Stimulated activated CD4-positive, alpha-beta T cell treated with anti-CD3 and anti-CD28 coated beads, TNF-alpha, amount 100 ng/mL, for 1 hour (primary cell): ENCODE results near the gene GRIN2D.

Experiments
- DNase-seq, 3 donors: peaks; one replicate each; pipeline ENCODE4 v3.0.0-alpha.2; 2020; ENCODE audit warnings: low read depth in 3 of 3, low spot score in 1 of 3

The GRIN2D gene

DNA sequence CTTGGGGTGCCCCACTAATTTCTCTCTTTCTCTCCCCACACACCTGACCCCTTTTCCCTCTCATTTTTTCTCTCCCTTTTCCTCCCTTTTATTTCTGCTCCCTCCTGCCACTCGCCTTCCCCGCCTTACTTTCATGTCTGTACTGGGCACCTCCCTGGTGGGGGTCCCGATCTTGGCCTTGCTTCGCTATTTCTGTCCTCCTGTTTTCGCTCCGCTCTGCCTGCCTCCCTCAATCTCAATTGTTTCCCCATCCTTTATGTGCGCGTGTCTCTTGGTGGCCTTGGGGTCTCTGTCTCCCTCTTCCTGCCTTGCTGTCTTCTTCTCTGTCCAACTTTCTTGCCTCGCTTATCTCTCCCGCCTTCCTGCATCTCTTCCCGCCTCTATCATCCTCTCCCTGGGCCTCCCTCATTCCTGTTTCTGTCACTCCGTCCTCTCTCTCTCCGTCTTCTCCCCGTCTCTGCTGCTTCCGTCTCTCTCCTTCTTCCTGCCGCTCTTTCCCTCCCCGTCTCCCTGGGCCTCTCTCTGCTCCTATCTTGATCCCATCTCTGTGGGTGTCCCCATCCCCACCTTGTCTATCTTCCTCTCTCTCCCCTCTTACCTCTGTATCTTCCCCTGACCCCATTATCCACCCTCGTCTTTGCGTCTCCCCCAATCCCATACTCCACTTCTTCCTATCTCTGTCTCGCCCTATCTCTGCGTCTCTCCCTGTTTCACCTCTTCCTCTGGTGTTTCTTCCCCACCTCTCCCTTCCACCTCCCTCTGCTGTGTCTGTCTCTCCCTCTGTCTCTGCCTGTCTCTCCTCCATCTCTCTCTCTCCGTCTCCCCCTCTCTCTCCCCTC, 4.0 kb downstream of the GRIN2D start:
- no peak for DNase-seq

- no peak for DNase-seq
These were observed 4.6 kb downstream of the GRIN2D start for GRCh38 chr19:48398102-48398374.

DNA sequence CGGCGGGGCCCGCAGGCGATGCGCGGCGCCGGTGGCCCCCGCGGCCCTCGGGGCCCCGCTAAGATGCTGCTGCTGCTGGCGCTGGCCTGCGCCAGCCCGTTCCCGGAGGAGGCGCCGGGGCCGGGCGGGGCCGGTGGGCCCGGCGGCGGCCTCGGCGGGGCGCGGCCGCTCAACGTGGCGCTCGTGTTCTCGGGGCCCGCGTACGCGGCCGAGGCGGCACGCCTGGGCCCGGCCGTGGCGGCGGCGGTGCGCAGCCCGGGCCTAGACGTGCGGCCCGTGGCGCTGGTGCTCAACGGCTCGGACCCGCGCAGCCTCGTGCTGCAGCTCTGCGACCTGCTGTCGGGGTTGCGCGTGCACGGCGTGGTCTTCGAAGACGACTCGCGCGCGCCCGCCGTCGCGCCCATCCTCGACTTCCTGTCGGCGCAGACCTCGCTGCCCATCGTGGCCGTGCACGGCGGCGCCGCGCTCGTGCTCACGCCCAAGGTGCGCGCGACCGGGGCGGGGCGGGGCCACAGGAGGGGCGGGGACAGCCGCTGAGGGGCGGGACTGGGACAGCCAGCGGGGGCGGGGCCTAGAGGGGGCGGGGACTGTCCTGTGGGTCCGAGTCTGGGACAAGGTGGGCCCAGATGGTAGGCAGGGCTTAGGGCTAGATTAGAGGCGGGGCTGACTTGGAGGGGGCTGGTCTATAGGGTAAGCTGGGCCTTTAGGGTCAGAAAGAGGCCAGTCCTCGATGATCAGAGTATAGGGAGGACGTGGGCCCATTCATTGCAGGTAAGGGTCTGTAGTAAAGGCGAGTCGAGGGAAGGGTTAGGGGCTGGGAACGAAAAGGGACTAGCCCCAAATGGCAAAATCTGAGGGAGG, 5.1 kb downstream of the GRIN2D start:
- peak; percentile 62 to 77 (median 68) for DNase-seq

GRCh38 chr19:48400018-48400742, 6.7 kb downstream of the GRIN2D start:
- DNase-seq = no peak

DNA sequence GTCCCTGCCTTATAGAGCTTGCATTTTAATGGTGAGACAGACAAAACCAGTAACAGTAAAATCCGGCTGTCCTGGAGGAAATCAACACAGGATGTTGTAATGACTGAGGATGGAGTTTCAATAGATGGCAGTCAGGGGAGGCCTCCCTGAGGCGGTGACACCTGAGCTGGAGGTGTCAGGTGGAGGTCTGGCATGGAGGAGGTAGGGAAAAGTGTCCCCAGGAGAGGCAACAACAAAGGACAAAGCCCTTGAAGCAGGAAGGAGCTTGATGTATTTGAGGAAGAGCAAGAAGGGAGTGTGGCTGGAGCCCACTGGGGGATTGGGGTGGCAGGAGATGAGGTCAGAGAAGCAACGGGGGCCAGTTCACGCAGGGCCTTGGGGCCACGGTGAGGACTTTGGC, 7.8 kb downstream of the GRIN2D start:
- DNase-seq = no peak

- no peak for DNase-seq
These were observed 10.1 kb downstream of the GRIN2D start for GRCh38 chr19:48403606-48404005.

DNA sequence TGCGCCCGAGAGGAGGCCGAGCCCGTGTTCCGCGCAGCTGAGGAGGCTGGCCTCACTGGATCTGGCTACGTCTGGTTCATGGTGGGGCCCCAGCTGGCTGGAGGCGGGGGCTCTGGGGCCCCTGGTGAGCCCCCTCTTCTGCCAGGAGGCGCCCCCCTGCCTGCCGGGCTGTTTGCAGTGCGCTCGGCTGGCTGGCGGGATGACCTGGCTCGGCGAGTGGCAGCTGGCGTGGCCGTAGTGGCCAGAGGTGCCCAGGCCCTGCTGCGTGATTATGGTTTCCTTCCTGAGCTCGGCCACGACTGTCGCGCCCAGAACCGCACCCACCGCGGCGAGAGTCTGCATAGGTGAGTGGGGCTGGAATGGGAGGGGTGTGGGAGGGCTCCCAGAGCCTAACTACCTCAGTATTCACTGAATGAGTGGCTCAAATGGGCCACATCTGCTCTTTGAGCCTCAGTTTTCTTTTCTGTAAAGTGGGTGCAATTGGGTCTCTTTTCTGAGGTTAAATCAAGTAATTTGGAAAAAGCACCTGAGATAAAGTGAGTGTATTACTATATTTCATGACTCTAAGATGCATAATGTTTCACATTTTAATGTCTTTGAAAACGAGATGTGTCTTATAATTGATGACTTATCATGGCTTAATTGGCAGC, 11.7 kb downstream of the GRIN2D start:
- DNase-seq = no peak

DNA sequence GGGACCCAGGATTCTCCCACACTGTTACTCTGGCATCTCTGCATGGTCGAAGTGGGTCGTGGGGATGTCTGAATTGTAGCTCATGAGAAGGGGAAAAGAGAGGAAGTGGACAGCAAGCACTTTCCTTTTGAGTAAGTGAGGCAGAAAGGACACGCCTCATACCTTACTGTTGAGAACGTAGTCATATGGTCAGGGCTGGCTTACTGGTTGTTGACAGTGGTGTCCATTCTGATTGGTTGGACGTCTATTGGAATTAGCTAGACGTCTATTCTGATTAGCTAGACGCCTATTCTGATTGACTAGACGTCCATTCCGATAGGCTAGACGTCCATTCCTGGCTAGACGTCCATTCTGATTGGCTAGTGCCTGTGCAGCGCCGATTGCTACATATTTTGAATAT, 12.4 kb downstream of the GRIN2D start:
- no peak for DNase-seq

DNA sequence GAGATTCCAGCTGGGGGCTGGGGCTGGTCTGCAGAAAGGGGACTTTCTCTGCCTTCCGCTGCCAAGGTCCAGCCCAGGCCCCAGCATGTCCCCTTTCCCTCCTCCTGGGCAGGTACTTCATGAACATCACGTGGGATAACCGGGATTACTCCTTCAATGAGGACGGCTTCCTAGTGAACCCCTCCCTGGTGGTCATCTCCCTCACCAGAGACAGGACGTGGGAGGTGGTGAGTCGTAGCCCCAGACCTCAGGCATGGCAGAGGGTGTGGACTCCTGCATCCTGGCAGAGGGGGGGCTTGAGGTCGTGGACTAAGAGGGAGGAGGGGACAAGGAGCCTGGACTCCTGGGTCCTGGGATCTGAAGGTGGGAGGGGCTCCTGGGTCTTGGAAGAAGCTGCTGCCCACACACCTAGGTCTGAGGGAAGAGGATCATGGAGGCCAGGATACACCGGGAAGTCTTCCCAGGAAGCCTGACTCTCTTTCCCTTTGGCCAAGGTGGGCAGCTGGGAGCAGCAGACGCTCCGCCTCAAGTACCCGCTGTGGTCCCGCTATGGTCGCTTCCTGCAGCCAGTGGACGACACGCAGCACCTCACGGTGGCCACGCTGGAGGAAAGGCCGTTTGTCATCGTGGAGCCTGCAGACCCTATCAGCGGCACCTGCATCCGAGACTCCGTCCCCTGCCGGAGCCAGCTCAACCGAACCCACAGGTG, 20.6 kb downstream of the GRIN2D start:
- no peak for DNase-seq

GRCh38 chr19:48415395-48415794, 21.9 kb downstream of the GRIN2D start:
- DNase-seq = peak; percentile 35 to 52 (median 36)

- no peak for DNase-seq
These were observed 22.3 kb downstream of the GRIN2D start for GRCh38 chr19:48415806-48416221.

DNA sequence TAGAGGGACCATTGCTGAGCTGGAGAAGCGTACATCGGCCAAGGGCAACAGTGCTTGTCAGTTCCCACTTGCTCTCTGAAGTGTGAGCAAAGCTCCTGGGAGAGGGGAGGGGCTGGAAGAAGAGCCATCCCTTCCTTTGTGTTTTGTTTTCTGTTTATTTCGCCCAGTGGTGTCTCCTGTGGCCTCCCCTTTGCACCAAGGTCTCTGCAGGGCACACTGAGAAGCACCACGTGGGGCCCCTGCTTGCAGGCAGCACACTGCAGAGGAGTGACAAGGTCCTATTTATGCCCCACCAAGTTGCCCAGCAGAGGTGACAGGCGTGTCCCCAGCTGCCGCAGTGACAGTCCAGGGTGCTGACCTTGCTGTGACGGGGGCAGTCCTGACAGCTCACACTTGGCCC, 24.0 kb downstream of the GRIN2D start:
- no peak for DNase-seq

- no peak for DNase-seq
These were observed 25.0 kb downstream of the GRIN2D start for GRCh38 chr19:48418317-48419064.

DNA sequence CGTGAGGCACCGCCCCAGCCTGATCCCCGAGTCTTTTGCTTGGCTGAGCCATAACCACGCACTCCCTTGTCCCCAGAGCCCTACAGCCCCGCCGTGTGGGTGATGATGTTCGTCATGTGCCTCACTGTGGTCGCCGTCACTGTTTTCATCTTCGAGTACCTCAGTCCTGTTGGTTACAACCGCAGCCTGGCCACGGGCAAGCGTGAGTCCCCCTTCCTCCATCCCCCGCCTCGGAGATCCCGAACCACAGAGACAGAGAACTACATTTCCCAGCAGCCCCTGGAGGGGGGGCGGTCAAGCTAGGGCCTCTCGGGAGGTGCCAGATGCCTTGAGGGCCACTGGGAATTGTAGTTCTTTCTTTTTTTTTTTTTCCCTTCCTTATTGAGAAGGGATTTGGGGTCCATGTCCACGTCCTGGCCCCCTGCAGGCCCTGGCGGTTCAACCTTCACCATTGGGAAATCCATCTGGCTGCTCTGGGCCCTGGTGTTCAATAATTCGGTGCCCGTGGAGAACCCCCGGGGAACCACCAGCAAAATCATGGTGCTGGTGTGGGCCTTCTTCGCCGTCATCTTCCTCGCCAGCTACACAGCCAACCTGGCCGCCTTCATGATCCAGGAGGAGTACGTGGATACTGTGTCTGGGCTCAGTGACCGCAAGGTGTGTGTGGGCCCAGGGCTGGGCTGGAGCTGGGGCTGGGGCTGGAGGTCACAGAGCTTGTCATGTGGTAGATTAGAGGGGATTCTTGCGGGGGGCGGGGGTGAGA, 25.9 kb downstream of the GRIN2D start:
- DNase-seq = peak in 2 of 3 donors; percentile 28 to 46

- no peak for DNase-seq
These were observed 28.1 kb downstream of the GRIN2D start for GRCh38 chr19:48421548-48421947.

DNA sequence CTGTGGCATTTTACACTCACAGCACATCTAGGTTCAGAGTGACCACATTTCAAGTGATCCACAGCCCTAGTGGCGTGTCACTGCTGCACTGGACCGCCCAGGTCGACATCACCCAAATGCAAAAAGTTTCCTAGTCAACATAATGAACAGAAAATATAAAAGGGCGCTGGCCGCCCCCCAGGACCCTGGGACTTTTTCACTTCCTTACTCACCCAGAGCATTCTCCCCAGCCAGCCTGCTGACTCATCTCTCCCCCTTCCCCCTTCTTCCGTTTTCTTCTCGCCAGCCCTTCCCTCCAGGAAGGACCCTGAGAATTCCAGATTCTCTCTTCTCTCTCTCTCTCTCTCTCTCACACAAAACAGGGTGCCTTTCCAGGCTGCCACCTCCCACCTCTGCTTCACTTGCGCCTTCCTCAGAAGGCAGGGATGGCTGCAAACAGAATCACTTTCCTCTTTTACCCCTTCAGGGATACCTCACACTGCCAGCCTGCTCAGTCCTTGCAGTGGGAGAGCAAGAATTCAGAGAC, 31.3 kb downstream of the GRIN2D start:
- DNase-seq = no peak

DNA sequence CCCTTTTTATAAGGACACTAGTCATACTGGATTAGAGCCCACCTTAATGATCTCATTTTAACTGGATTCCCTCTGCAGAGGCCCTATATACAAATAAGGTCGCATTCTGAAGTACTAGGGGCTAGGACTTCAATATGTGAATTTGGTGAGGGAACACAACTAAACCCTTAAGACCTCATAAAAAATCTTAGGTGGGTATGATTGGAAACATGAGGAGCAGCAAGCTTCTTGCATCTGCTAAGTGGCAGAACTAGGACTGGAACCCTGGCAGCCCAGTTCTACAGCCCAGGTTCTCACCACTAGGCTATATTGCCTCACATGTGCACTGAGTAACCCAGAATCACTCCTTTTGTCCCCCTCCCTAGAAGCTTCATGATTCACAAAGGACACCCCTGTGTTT, 35.2 kb downstream of the GRIN2D start:
- no peak for DNase-seq

DNA sequence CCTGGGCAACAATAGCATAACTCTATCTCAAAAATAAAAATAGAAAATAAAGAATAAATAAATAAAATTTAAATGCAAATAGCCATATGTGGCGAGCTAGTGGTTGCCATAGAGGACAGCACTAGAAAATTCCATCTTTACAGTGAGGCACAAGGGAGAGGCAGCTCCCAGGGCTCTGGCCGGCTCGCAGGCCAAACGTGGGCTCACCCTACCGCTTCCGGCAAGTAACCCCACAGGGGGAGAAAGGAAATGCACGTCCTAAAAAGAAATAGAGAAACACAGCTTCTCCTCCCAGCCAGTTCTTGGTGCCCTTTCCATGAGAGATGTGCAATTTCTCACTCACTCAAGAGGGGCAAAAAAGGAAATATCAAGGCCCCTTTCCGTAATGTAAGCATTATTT, 39.9 kb downstream of the GRIN2D start:
- DNase-seq = no peak

DNA sequence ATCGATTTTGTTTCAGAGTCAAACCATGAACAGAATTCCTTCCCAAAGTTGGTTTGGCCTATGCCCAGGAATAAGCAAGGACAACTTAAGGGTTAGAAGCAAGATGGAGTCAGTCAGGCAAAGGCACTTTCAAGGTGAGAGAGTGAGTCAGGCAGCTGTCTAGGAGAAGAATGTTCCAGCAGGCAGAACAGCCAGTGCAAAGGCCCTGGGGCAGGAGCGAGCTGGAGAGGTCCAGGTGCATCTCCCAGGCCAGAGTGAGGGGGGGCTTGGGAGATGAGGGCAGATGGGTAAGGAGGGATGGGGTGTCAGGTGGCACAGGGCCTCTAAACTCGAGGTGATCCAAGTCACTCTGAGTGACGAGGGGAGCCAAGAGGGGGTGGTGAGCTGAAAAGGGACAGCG, 43.1 kb downstream of the GRIN2D start:
- no peak for DNase-seq
